Colon (tissue), 2 donors: ENCODE results near the gene TMEM236.
"Not testable (repeated sequence)": the region's sequence is repeated elsewhere in the genome, so short reads cannot be mapped to it uniquely, and the experiment has no call there.

Experiments used
- FAIRE-seq: peaks from 2 replicates; lab custom pipeline; 2012; peaks lifted over from hg19 to GRCh38; lab: Jason Lieb, UNC
- donor health status: control.
- donor health status: control.

Gene TMEM236, protein sequence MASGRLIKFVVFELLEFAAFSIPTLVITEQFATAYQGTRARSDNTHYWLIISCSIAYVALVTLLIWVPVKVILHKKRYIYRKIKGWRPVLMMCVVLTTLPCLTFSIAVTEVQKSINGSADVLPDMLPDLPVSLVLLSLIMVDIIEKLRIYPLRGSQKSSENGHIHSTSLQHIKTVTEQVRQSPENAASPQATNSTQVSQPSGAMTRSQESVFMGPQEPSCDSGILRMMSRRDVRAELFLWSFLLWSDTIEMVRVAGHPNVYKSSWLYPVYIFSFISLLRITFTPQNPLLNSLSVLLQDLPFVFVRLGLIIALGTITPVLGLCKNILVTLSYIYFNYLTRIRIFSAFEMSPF

DNA sequence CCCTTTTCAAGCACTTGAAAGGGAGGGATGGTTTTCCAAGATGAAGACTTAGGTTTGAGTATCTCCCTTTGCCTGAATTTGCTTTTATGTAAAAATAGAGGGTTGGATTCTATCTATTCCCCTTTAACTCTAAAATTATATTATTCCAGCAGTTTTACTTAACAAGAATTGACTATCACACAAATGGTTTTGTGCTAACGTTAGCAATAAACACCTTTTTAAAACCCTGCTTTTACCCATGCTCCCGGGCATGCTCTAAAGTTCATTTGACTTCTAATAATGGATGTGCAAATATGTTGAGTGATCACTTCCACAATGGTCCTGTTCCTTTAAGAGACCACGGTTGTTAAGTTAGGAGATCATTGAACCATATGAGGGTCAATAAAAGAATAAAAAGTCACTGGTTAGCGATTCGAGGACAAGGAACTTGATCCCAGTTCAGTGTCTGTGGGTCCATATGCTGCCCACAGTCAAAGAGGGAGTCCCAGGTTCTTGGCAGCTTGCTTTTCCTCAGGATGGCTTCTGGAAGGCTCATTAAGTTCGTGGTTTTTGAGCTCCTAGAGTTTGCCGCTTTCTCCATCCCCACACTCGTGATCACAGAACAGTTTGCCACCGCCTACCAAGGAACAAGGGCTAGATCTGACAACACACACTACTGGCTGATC is at the start of gene TMEM236:
TMEM236 (plus strand) TSS at position 421 of the 665 bp plus-strand sequence; CDS start at position 516, 95 bp downstream.
- FAIRE-seq = no peak

DNA sequence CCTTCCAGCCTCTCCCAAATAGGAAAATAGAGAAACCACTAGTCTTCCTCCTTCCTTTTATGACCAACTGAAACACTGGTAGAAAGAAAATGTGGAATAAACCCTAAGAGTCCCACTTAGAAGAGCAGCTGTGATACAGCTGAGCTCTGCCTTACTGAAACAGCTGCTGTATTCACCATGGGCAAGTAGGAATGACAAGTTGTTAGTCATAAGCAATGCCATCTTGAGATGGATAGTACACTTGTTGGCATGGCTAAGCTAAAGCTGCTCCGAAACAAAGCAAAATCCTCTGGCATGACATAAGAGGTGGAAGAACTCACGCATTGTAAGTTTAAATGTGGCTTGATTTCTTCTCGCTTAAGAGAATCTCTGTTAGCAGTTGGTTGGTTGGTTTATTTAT is 48.3 kb upstream of the TMEM236 start:
- no peak for FAIRE-seq

DNA sequence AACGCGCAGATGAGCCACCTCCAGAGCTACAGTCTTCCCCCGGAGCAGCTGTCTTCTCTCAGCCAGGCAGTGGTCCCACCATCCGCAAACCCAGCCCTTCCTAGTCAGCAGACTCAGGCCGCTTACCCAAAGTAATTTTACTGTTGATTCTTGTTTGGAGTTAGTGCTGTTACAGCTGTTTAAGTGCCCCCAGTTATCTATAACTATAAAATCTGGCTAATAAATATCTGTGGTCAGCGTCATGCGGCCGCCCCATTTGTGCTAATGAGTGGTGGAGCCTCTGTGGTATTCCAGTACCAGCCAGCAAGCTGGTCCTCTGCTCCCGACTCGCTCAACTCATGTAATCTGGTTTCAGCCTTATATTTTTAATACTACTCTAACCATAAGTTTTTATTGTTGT is 43.2 kb upstream of the TMEM236 start:
- no peak for FAIRE-seq

DNA sequence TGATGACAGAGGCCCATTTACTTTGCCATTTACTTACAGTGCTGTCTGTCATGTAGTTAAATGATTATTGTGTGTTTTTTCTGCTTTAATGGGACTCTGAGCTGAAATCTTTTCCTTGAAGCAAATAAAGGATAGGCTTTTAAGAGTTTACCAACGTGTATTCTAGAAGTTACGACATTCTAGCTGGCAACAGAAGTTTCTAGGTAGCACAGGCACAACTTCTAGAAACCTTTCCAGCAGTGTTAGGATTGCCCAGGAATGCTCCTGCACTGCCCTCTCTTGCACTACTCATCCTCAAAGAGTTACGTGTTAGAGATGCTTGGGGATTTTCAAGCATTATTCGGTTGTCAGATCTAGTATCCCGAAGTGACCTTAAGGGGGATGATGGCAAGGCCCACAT is 42.5 kb upstream of the TMEM236 start:
- FAIRE-seq = no peak

DNA sequence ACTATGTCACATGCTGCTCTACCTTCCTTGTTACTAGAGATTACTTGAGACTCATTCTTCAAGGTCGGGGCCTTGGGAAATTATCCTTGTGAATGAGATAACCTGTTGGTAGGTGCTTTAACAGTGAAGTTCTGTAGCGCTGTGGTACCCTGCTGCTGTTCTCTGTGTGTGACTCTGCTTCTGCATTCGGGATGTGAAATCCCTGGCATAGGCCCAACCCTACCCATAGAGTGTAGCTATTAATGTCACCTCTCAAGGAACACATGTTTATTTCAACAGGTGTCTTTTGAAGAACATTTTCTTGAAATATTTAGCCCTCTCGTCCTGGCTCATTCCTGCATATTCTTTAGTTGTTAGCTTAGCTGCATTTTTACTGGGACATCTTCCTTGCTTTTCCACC is 41.8 kb upstream of the TMEM236 start:
- no peak for FAIRE-seq

DNA sequence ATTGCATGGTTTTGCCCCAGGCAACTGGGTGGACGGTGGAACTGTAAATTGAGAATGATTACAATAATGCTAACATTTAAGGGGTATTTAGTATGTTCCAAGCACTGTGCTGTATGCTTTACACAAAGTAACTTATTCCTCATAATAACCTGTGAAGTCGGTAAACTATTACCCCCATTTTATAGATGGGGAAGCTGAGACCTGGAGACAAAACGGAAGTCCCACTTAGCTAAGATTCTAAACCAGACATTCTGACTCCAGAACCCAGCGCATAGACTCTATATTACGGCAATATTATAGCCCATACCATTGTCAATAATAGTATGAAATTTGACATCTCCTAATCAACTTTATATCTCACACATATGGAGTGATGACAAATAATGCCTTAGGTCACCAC is 39.9 kb upstream of the TMEM236 start:
- no peak for FAIRE-seq

DNA sequence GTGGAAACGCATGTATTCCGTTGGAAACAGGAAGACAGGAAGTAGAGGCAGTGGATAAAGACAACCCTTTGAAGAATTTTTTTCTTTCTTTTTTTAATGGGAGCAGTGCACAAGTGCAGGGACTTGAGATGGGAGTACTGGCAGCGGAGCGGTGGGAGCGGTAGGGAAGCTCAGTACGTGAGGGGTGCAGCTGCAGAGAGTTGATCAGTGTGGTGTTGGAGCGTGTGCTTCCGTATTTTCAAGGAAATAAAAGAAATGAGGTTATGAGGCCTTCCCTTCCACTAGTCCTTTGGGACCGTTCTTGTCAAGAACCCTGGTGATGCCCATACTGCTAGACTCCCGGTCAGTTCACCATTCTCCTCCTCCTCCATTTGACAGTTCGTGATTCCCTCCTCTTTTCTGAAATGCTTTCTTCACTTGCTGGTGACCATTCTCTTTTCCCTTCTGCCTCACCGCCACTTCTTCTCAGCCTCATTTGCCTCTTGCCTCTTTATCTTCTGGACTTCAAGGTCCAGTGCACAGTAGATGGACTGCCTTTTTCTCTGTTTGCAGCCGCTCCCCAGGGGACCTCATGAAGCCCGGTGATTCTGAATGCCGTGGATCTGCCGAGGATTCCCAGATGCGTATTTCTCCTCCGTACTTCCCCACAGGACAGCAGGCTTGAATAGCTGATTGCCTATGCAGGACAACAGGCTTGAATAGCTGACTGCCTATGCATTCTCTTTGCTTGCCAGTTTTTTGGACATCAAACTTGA is 39.1 kb upstream of the TMEM236 start:
- no peak for FAIRE-seq

DNA sequence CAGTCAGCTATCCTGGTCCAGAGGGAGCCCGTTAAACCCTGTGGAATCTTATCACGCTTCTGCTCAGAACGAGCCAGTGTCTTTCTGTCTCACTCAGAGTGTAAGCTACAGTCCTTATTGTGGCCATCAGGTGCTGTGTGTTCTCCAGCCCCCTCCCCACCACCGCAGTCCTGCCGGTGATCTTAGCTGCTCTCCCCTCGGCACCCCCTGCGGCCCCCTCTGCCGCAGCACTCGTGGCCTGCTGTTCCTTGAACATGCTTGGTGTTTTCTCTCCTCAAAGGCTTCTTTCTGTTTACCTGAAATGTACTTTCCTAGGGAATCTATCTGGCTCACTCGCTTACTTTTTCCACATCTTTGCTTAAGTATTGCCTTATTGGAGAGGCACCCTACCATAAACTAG is 38.2 kb upstream of the TMEM236 start:
- no peak for FAIRE-seq

DNA sequence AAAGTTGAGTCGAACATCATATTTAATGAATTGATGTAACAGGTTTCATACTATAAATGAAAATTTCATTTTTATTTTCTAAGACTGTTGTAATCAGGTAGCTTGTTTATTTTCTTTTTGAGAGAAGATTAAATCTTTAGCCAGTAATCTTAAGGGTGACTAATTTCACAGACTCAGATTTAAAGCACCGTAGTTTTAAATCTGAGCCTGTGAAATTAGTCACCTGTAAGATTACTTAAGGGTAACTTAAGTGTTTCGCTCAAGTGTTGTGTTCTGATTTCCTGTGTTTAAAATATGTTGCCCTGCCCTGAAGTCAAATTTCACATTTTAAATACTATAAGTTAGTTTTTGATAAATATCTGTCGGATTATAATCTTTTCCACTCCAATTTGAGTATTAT is 35.8 kb upstream of the TMEM236 start:
- no peak for FAIRE-seq

DNA sequence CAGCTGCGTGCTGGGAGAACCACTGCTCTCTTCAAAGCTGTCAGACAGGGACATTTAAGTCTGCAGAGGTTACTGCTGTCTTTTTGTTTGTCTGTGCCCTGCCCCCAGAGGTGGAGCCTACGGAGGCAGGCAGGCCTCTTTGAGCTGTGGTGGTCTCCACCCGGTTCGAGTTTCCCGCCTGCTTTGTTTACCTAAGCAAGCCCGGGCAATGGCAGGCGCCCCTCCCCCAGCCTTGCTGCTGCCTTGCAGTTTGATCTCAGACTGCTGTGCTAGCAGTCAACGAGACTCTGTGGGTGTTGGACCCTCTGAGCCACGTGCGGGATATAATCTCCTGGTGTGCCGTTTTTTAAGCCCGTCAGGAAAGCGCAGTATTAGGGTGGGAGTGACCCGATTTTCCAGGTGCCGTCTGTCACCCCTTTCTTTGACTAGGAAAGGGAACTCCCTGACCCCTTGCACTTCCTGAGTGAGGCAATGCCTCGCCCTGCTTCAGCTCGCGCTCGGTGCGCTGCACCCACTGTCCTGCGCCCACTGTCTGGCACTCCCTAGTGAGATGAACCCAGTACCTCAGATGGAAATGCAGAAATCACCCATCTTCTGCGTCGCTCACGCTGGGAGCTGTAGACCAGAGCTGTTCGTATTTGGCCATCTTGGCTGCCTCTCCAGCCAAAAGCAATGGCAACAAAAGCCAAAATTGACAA is 29.5 kb upstream of the TMEM236 start:
- not testable (repeated sequence) for FAIRE-seq

DNA sequence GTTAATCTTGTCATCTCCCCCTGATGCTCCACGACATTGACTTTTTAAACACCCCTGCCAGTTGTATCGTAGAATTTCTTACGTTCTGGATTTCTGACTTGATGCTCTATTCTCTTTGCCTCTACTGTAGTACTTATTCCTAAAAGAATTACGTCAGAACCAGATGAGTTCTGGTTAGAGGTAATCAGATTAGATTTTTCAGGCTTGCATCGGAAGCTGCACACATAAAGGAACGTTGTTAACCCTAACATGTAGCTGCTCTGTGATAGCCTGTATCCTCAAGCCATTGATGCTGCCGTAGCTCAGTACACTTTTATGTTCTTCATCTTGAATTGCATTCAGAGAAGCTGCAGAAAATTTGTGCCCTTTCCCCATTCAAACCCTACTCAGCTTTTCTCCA is 26.3 kb upstream of the TMEM236 start:
- FAIRE-seq = no peak

DNA sequence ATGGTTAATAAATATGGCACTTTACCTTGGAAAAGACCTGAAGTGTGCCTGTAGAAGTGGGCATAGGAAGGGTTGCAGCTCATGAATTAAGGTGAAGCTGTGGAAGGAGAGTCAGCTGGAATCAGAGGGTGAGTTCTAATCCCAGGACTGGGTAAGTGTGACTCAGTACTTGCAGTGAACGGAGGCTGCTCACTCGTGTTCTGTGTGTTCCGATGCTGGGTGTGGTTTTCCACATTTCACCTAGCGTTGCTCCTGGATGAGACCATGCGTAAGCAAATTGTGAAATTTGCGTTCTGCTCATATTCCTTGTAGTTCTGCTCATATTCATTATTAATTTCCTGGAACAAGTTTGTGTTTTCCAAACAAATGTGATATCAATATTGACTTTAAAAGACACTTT is 22.4 kb upstream of the TMEM236 start:
- no peak for FAIRE-seq

DNA sequence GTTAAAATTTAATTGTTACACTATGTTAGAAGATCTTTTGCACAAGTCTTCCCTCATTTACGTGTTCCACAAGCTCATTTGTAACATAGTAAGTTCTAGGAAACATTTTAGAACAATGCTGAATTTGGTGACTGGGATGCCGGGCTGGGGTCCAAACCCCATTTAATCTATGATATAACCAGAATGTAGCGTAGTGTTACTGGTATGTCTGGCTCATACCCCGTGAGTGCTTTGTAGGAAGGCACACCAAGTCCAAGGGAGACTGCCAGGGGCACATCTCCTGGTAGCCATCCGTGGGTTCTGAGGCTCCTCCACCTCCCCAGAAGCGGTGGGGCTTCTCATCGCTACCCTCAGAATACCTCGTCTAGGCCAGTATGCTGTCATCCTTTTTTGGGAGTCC is 21.3 kb upstream of the TMEM236 start:
- no peak for FAIRE-seq

DNA sequence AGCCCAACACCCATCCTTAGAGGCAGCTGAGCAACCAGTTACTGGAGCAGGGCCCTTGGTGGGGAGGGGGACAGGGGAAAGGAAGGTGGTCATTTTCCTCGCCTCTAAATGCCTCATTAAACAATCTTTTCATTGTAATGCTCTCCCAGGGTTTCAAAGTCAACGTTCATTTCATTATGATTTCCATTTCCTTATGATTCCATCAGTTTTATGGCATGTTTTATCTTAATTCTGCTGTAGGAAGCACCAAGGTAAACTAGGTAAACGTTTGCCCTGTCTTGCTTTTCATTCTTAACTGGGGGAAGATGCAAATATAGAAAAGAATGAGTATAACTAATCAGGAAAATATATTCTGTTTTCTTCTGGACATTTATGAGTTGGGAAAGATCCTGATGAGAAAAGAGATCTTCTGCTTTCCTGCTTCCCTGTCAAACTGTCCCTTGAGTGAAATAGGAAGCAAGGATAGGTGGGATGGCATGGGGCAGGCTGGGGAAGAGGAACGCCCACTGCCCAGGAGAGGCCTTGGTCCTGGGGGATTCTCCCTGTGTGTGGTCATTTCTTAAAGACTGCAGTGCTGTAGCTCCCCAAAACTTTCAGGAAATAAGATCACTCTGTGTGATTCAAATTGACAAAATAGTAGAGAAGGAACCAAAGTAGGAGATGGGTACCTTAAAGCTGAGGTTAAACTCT is 20.5 kb upstream of the TMEM236 start:
- no peak for FAIRE-seq

DNA sequence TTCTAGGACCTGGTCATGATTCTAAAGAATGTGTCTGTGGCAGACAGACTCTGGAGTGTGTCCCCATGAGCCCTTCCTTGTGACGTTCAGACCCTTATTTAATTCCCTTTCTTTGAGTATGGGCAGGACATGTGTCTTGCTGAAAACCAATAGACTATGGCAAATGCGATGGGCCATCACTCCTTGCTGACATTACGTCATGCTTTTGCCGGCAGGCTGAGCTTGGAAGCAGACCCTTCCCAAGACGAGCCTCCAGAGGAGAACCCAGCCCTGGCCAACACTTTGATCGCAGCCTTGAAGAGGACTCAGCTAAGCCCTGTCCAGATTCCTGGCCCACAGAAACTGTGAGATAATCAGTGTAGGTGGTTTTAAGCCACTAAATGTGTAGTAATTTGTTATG is 18.4 kb upstream of the TMEM236 start:
- no peak for FAIRE-seq

DNA sequence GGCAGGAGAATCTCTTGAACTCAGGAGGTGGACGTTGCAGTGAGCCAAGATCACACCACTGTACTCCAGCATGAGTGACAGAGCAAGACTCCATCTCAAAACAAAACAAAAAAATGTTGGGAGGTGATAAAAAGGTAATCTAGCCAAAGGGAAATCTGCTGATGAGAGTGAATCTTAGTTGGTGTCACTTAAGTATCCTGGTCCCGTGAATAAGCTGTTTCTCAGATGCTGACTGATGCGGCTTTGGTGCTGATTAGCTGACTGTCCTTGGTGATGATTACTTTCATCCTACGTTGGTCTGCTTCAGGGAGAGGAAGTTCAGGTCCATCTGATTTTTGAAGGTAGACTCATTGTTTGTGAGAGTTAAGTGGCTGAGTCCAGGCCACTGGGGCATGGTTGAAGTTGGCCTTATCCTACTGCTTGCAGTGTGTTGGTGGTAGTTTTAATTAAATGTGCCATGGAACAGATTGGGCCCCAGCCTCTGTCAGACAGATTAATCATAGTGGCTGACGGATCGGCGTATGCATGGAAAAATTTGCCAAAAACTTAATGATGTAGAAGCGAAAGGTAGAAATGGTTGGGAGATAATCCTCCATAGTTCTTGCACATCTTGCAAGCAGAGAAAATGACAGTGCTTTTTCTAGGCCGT is 17.4 kb upstream of the TMEM236 start:
- no peak for FAIRE-seq

DNA sequence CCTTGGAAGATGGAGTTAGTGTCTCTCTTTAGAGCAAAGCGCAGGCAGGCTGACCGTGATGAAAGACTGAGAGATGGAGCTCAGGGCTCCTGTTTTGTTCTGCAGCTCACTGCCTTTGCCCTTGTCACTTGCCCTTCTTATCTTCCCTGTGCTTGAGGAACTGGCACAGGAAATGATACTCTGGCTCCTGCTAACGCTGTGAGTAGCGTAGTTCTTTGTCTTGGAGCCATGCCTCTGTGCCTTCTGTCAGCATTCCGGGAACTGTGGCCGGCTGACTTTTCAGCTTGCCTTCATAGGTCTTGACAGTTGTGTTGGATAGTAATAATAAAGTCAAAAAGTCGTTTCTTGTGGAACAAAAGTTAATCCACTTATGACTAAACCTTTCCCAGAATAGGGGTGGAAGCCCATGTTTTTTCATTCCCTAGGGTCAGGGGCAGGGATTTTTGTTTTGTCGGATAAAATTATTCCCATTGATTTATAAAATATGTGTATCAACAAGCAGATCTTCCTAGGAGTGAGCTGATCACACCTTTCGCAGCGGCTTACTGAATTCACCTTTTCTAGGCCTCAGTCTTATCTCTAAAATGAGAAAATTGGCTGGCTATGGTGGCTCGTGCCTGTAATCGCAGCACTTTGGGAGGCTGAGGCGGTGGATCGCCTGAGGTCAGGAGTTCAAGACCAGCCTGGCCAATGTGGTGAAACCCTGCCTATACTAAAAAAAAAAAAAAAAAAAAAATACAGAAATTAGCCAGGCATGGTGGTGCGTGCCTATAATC is 16.6 kb upstream of the TMEM236 start:
- FAIRE-seq = no peak

DNA sequence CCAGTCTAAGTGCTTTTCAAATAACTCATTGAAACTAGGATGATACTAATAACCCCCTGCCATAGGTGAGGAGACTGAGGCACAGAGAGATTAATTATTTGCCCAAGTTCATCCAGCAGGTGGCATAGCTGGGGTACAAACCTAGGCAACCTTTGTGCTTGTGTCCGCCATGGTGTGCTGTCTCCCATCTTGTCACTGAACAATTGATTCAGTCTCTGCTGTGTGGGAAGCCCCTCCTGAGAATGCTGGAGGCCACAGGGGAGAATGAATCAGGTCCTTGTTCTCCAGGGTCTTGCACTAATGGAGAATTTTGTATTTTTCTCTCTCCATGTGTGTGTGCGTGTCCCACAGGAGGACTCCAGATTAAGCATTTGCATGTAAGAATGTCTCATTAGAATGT is 15.8 kb upstream of the TMEM236 start:
- no peak for FAIRE-seq

DNA sequence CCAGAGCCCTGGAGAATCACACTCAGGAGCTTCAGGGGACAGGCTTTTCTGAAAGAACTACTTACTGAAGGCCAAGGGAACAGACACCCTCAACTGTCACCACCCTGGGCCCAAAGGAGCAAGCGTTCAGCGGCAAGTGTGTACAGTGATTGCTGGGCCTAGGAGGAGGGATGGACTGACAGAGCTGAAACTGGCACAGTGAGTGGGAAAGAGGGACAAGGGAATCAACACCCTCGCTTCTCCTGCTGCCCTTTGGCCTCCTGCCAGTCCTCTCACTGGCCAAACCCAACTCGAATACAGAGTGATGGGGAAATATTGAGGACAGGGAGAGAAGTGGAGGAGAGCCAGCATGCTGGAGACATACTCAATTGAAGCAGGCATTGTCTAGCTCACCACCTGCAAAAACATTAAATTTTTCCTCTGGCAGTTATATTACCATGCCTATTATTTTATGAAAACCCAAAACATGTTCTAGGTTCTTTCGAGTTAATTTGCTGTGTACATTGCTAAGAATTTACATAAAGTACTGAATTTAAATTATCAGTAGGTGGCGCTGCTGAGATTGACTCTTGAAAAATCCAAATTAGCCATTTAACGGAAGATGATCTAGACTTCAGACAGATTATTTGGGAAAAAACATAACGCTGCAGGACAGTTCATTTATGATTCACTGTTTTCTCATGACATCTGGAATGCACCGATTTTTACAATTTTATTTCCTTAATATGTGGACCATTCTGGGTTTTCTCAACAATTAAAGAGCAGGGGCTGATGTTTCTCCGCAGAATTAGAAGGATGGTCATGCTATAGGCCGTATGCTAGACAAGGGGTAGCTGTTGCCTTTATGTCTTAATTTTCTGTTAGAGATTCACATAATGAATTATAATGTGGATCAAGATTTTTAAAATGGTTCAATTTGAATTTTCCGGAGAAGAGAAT is 14.7 kb upstream of the TMEM236 start:
- no peak for FAIRE-seq

DNA sequence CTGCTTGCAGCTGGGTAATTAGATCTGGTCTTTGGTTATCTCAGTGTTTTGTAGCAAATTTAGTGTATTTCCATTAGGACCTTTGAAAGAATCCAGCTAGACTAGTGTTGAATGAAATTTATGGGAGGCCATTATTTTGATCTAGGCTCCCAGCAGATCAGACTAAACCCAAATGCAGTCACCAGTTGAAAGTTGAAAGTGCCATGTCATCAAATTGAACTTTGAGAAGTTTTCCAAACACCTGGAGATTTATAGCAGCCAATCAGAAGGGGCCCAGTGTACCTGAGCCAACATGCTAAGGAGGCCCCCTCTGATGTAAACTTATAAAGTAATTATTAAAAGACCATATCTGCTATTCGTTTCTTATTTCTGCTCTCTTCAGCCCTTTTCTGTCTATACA is 11.3 kb upstream of the TMEM236 start:
- no peak for FAIRE-seq
